ENCODE data around the gene MRPL14.
"Not testable (repeated sequence)": the region's sequence is repeated elsewhere in the genome, so short reads cannot be mapped to it uniquely, and the experiment has no call there.

MRPL14 gene

DNA sequence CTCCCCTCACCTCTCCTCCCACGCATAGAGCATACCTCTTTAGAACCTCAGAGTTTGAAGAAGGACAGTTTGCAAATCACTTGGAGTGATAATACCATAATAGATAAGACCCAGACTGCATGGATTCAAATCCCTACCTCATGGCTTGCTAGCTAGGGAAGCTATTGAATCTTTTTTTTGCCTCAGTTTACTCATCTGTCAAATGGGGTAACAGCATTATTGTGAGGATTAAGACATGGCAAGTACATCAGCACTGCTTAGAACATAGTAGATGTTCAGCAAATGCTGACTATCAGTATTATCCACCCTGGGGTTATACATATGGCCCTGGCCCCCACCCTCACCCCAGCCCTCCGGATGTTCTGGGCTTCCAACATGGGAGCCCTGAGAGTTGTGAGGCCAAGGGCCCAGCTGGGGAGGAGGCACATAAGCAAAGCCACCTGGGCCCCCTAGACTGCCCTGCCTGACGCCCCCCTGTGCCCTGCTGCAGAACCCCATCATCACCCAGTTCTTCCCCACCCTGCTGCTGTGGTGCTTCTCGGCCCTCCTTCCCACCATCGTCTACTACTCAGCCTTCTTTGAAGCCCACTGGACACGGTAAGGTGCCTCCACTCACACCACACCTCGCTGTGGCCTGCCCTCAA, 22.2 kb upstream of the MRPL14 start:
- no peak for DNase-seq

DNA sequence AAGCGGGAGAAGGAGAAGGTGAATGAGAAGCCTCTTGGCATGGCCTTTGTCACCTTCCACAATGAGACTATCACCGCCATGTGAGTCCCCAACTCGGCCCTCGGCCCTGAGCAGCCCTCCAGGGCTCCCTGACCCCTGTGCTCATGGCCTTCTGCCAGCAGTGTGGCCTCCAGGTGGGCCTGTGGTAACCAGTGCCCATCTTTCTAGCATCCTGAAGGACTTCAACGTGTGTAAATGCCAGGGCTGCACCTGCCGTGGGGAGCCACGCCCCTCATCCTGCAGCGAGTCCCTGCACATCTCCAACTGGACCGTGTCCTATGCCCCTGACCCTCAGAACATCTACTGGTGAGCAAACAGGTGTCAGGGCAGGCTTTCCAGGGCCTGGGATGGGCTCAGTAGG, 21.1 kb upstream of the MRPL14 start:
- no peak for DNase-seq

DNA sequence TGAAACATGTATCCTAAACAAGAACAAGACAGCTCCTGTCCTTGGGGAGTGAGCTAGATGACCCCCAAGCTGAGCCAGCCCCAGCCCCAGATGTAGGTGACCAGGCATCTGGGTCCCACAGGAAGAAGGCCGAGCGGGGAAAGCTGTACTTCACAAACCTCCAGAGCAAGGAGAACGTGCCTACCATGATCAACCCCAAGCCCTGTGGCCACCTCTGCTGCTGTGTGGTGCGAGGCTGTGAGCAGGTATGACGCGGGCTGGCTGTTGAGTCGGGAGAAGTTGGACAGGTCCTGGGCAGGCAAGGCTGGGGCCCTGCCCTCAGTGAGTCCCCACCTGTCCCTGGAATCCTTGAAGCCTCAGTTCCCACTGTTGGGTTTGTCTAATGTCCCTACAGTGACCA, 20.0 kb upstream of the MRPL14 start:
- DNase-seq = no peak

DNA sequence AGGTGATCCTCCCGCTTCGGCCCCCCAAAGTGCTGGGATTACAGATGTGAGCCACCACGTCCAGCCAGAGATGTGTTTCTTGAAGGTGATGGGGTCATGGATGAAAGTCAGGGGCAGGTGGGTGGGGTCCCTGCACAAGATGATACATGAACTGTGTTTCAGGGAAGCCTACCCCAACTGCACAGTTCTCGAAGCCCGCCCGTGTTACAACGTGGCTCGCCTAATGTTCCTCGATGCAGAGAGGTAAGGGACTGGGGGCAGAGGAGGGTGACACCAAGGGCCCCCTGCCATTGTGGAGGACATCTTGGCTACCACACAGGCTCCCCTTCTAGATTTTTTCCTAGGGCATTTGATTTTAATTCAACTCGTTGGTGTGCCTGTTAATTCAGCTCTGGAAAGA, 19.4 kb upstream of the MRPL14 start:
- no peak for DNase-seq

DNA sequence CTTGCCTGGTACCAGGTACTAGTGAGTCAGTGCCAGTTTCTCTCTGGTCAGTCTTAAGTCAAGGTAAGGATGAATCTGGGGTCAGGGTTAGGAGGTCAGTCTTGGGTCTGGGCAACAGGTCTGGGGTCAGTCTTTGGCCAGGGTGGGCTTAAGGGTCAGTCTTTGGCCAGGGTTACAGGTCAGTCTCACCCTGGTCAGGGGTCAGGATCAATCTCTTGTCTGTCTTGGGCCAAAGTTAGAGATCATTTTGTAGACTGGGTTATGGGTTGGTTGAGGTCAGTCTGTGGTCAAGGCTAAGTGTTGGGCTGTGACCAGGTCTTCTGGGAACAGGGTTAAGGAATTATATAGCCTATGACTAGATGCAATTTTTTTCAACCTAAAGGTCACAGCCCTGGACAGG, 18.6 kb upstream of the MRPL14 start:
- DNase-seq = no peak

DNA sequence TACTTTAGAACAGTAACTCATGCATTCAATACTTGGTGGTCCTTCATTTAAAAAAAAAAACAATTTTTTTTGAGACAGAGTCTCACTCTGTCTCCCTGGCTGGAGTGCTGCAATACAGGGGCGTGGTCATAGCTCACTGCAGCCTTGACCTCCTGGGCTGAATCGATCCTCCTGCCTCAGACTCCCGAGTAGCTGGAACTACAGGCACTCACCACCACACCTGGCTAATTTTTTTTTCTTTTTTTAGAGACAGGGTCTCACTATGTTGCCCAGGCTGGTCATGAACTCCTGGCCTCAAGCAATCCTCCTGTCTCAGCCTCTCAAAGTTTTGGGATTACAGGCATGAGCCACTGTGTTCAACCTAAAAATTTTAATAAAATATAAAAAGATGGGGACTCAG, 17.3 kb upstream of the MRPL14 start:
- DNase-seq = not testable (repeated sequence)

DNA sequence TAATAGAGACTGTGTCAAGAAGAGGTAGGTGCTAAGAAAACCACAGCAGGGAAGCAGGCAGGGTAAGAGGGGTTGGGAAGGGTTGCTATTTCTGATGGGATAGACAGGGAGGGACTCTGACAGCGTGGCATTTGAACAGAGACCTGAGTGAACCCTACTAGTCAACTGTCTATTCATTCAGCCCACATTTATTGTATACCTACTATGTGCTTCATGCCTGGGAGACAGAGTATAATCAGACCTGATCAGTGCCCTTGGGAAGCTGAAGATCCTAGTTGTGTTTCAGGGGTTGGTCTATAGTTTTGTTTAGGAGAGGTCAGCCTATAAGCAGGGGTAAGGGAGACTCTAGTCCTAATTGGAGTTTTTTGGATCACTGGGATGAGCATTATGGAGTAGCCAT, 16.5 kb upstream of the MRPL14 start:
- DNase-seq = no peak

DNA sequence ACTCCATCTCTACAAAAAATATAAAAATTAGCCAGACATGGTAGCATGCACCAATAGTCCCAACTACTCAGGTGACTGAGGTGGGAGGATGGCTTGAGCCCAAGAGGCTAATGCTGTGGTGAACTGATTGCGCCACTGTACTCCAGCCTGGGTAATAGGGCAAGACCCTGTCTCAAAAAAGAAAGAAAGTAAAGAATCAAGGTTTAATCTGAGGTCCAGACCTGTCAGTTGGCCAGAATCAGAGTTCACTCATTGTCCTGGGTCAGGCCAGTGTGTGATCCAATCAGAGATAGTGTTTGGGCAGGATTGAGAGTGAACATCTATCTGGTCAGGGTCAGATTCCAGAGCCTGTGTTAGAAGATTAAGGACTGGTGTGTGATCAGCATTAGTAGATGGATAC, 15.6 kb upstream of the MRPL14 start:
- no peak for DNase-seq

DNA sequence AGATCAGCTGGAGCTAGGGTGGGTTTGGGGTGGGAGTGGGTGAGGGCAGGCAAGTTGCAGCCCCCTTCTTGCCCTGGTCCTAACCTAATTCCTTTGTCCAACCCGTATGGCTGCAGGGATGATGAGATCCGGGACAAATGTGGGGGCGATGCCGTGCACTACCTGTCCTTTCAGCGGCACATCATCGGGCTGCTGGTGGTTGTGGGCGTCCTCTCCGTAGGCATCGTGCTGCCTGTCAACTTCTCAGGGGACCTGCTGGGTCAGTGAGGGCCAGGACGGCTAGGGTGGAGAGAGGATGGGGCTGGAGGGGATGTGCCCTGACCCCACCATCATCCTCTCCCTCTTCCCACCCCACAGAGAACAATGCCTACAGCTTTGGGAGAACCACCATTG, 12.1 kb upstream of the MRPL14 start:
- DNase-seq = no peak

DNA sequence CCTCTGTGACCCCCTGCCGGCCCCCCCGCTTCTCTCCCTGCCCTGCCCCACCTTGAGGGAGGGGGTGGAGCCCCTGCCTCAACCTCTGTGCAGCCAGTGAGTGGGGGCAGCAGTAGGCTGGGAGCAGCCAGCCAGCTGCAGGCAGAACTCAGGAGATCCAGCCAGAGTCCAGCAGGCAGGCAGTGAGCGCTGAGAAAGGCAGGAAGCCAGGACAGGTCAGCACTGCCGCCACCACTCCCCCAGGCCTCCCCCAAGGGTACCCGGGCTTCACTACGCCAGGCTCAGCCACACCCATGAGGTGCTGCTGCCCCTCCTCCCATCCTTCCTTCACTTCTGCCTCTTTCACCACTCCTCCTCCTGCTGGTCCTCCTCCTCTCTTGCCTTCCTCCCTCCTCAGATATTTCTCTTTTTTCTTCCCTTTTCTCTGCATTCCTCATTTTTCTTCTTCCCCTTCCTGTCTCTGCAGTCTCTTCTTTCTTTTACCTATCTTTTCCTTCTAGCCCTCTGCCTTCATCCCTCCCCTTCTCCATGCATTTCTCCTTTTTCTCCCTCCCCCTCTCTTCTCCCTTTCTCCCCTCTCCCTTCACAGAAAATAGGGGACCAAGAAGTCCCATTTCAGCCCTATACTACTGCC, 11.6 kb upstream of the MRPL14 start:
- DNase-seq = no peak

DNA sequence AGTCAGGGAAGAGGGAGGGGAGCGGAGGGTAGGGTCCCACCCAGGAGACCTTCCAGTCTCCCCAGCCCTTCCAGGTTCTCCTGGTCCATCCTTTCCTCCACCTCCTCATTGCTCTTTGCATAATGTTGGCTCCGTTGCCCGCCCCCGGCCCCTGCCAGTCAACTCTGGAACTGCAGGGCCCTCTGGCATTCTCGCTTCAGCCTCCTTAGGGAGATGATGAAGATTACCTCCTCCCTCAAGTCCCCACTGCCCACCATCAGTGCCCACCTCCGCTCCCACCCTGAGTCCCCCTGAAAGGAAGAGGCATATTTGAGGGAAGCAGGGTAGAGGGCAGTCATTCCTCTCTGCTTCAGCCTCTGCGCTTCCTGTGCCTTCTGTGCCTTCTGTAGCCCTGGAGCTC, 8.6 kb upstream of the MRPL14 start:
- no peak for DNase-seq

DNA sequence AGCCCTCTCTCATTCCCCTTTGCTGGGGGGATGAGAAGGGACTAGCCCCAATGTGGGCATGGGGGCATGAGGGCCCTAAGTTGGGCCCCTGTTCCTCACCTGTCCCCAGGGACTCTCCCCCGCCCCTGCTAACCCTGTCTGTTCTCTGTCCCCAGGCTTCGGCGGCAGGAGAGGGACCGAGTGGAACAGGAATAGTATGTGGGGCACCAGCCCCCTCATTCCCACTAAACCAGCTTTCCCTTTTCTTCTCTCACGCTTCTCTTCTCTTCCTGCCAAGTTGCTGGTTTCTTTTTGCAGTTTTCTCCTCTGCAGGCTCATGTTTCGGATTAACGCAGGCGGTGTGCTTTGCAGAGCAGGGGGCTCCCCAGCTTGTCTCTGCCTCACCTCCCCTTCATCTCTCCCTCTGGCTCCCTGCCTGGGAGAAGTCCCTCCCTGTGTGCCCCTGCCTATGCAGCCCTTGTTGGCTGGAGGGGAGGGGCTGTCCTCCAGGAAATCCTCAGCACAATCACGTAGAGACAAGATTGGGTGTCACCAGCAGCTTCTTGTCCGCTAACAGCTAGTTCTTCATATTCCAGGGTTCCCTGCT, 8.0 kb upstream of the MRPL14 start:
- DNase-seq = no peak

DNA sequence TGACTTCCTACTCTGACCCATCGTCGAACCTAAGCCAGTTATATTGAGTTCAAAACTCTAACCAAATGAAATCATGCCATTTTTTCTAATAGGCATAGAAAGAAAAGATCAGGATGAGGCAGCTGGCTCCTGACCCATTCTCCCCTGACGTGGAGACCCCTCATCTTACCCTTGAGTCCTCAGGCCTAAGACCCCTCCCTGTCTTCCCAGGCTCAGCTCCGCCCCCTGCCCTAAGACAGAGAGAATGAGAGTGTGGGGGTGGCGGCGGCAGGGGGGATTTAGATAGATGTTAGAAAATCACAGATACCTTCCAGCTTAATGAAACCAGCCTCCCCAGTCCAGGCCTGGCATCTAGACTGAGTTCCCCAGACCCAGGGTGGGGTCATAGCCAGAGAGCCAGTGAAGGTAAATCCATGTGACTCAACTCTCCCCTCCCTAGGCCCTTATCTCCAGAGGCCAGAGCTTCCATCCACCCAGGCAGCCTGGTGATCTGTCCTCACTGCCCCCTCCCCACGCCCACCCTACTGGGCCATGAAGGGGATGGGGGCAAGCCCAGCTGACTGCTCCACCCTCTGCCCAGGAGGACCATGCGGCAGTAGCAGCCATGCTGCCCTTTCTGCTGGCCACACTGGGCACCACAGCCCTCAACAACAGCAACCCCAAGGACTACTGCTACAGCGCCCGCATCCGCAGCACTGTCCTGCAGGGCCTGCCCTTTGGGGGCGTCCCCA, 6.9 kb upstream of the MRPL14 start:
- no peak for DNase-seq

DNA sequence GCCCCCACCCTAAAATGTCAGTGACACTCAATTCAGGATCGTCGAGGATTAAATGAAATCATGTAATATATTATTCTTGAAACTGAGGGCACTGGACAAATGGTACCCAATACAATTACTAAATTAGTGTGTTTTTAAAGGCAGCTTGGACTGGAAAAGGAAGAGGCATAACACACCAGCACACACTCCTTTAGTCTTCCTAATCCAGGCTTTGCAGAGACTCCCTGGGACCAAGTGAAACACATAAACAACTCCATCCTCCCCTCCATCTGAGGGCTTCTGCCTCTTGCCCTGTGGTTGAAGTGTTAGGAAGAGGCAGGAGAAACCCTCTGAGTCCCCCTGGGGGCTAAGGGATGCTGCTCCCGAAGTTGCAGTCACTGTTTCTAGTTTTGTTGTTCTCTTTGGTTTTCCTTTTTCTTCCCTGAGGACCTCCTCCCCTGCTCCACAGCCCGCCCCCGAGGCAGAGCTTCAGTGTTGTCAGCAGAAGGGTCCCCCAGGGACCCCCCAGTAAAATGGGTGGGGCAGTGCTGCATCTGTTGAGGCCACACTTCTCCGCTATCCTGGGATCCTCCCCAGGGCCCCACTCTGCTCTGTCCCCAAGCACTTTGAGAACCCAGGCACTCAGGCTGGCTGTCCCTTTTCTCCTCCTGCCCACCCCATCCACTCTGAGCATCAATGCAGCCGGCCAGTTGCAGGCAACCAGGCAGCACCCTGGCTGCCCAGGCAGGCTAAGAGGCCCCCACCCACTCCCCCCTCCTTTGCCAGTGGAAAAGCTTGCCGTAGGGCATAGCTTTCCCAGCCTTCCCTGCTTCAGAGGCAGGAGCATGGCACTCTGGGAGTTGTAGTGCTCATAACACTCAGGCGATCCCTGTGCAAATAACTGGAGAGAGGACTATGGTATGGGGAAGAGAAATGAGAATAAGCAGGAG, 6.0 kb upstream of the MRPL14 start:
- DNase-seq = no peak

DNA sequence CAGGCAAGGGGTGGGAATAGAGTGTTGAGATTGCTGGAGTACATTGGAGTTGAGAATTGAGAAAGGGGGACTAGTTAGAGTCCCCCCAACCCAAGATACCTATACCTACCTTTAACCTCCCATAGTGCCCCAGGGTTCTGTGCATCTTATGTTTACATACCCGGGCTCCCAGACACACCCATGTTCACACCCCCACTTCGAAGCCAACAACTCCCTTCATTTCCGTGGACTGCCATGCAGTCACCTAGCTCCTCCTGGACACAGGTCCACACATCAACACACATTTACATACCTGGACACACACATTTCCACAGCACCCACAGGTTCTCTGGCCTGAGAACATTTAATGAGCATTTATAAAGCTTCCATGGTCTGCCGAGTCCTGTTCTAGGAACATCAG, 5.2 kb upstream of the MRPL14 start:
- no peak for DNase-seq

DNA sequence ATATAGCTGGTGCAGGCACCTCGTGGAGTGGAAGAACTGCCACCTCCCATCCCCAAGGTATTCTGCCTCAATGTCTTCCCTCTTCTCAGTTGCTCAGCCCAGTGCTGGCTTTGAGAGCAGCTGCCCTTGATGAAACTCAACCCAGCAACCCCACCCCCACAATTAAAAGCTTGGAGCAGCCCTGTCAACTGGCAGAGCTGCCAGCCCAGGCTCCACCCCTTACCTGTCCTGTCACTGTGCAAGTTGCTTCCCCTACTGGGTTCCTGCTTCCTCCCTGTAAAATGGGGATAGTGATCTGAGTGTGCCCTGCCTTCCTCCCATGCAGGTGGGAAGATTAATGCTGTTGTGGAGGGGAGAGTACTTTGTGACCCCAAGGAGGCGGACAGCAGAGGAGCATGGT, 4.6 kb upstream of the MRPL14 start:
- no peak for DNase-seq

DNA sequence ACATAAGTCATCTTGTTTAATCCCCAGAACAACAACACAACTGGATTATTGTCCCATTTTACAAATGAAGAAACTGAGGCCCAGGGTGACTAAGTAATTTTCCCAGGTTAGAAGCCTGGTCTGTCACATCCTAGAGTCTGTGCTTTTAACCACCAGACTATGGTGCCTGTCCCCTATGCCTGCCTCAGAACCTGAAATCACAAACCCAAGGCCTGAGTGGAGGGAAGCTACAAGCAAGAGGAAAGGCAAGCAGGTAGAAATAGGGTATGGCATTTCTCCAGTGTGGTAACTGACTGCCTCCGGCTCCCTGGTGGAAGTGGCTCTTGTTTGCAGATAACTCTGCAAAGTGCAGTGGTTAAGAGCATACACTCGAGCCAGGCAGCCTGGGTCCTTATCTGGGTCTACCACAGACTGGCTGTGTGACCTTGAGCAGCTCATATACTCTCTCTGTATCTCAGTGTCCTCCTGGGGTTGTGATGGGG, 2.6 kb upstream of the MRPL14 start:
- no peak for DNase-seq

DNA sequence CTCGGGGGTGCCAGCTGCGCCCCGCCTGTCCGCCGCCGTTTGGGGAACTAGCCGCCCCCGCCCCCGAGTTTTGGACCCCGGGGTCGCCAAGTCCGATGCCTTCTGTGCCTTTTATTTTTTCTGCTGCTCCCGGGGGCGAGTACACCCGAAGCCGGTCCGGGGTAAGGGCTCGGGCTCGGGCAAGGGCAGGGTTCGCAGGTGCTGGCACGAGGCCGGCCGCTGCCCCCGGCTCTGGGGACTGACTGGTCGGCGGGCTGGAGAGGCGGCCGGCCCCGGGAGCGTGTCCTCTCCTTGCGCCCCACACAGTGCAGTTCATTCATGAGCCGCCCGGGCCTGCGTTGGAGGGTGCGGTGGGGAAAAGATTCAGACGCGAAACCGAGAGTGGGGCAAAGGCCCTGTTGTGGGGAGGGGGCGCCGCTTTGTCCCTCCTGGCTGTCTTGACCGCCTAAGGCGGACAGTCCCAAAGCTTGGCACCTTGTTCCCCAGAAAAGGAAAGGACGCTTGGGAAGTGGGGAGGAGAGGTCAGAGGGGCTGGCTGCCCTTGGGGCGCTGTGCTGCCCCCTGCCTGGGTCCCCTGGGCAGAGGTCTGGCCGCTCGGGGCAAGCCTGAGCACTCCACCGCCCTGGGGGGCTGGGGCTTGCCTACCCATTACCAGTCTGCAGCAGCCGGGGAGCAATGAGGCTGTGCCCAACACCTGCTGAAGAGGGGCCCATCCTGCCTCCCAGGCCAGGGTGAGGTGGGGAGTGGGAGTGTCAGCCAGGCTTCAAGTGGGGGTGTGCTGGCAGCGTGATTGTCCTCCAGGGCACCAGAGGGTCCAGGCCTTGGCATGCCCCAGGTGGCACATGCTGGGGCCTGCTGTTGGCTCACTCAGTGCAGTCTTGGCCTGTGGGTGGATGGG, 1.0 kb upstream of the MRPL14 start:
- DNase-seq = no peak

DNA sequence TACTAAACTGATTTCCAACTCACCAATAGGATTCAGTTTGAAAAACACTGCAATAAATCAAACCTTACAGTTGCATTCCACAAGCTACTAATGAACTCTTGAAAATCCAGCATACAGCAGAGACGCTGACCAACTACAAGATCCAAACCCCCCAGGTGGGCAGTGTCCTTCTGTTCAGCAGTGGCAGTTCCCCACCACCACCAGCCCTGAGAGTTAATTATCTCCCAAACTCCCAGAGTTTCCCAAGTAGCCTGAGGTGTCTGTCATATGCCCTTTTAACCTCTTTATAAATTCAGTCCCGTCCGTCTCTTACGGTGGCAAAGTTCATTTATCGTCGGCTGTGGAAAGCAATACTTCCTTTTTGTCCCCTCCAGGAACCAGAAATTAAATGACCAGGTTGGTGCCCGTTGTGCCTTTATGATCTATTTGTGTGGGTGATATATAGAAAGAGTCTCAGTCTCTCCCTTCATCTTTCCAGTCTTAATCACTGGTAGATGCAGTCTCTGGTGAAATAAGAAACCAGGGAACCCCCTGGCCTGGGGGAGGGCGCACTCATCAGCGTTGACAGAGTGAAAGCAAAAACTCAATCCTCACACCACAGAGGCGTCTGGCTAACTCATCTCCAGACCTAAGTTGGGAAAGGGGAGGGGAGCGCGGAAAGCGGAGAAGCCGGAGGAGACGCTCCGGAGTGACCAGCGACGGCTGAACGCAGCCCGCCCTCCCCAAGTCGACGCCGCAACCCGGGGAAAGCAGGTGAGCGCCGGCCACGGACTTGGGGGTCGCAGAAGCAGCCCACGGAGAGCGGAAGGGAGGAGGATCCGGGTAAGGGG, 717 bp downstream of the MRPL14 start:
- peak; percentile 57 for DNase-seq

DNA sequence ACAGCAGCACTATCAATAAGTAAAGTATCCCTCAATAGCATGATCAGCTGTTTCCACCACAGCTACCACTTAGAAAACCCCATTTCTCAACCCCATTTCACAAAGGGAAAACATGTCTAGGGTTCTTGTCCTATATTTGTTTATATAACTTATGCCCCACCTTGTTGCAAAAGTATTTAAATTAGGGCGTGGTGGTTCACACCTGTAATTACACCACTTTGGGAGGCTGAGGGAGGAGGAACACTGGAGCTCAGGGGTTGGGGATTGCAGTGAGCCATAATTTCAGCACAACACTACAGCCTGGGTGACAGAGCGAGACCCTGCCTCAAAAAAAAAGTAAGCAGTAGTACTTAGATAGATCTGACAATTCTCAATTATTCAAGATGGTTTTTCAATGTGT, 3.7 kb downstream of the MRPL14 start:
- no peak for DNase-seq

DNA sequence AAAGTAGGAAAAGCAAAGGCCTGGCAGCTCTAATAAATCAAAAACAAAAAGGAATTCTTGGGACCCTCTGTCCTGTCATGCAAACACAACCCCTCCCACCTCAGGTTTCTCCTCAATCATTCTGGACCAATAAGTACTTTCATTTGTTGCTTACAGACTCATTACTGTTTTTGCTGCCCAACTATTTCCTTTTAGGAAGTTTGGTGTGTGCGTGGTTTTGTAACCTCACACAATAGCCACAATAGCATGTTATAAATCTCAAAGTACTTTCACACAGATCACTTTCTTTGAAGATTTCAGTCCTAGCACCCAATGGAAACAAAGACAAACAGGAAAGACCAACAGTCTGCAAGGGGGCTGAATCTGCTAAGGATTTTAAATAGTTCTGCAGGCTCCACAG, 4.5 kb downstream of the MRPL14 start:
- no peak for DNase-seq

Data from effector CD4-positive, alpha-beta T cell (primary cell).